ENCODE results near the gene RIT2. TPM values are rescaled to one million over a fixed set of nuclear protein-coding genes. Genes with fewer than 3 reads are reported as not detected.

The RIT2 gene
- polyA plus RNA-seq, 2 of the 4 experiments (the other 2 are of a cell fraction): not detected

- TF ChIP-seq, protein P1, sequence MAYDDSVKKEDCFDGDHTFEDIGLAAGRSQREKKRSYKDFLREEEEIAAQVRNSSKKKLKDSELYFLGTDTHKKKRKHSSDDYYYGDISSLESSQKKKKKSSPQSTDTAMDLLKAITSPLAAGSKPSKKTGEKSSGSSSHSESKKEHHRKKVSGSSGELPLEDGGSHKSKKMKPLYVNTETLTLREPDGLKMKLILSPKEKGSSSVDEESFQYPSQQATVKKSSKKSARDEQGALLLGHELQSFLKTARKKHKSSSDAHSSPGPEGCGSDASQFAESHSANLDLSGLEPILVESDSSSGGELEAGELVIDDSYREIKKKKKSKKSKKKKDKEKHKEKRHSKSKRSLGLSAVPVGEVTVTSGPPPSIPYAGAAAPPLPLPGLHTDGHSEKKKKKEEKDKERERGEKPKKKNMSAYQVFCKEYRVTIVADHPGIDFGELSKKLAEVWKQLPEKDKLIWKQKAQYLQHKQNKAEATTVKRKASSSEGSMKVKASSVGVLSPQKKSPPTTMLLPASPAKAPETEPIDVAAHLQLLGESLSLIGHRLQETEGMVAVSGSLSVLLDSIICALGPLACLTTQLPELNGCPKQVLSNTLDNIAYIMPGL (CRISPR knock-in tag; IDR thresholded peaks at IDR 0.05; ENCODE audit: borderline replicate concordance): no peak
- TF ChIP-seq SREBF2 (IDR thresholded peaks at IDR 0.05) (no peak), CTCF (IDR thresholded peaks at IDR 0.05) (no peak)
- TF ChIP-seq, protein P2, sequence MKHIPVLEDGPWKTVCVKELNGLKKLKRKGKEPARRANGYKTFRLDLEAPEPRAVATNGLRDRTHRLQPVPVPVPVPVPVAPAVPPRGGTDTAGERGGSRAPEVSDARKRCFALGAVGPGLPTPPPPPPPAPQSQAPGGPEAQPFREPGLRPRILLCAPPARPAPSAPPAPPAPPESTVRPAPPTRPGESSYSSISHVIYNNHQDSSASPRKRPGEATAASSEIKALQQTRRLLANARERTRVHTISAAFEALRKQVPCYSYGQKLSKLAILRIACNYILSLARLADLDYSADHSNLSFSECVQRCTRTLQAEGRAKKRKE (CRISPR knock-in tag; IDR thresholded peaks at IDR 0.05; ENCODE audit: low read depth): no peak
Observed at GRCh38 chr18:43017622-43018021, 97.9 kb downstream of the RIT2 start (continued).

DNA sequence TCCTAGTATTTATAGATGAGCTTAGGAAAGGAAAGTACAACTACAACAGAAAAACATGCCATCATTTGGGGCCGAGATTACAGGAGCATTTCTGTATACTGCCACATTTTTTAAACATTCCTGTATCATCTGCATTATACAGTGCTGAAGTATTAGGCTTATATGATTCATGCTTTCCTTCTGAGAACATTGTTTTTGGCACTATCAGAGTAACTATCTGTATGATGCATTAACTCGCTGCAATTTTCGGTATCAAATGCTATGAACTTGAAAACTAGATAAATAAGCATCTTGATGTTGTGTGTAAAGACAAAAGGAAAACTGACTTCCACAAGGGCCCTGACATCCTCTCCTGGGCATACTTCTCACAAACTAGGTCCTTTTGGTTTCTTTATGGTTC, 102.0 kb downstream of the RIT2 start:
- no peak overlapping the region for H3K27ac ChIP-seq
- ChIA-PET CTCF (no interaction called here), POLR2A (no interaction called here)
- no peak overlapping the region for H3K4me3 ChIP-seq
- H3K4me1 ChIP-seq: no peaks in the 10 kb centered on the region
- no peaks in the 10 kb centered on the region for H3K9me3 ChIP-seq
- DNase-seq (ENCODE audit: low read depth in 1 of 2, low spot score in 1 of 2) (no peak), ATAC-seq (no peak), FAIRE-seq (no peak)
- WGBS (ENCODE audit: missing lambda C conversion rate): 0% methylated on average over 3 of the region's 3 CpGs
- H3K4me2 ChIP-seq: no peak overlapping the region
- TF ChIP-seq, protein P3, sequence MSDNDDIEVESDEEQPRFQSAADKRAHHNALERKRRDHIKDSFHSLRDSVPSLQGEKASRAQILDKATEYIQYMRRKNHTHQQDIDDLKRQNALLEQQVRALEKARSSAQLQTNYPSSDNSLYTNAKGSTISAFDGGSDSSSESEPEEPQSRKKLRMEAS (IDR thresholded peaks at IDR 0.05): no peak
- TF ChIP-seq CHD4 (IDR thresholded peaks at IDR 0.05; ENCODE audit: borderline replicate concordance): no peak
- no peak for TF ChIP-seq PHF8 (IDR thresholded peaks at IDR 0.05; ENCODE audit: borderline replicate concordance, low read depth)
- no peak for TF ChIP-seq ZNF302 (CRISPR knock-in tag; IDR thresholded peaks at IDR 0.05)
- TF ChIP-seq MAFK (IDR thresholded peaks at IDR 0.05; ENCODE audit: partially characterized antibody): no peak
- TF ChIP-seq NR3C1 (IDR thresholded peaks at IDR 0.05): no peak
- TF ChIP-seq CTCF (IDR thresholded peaks at IDR 0.05): no peak
- TF ChIP-seq, protein P4, sequence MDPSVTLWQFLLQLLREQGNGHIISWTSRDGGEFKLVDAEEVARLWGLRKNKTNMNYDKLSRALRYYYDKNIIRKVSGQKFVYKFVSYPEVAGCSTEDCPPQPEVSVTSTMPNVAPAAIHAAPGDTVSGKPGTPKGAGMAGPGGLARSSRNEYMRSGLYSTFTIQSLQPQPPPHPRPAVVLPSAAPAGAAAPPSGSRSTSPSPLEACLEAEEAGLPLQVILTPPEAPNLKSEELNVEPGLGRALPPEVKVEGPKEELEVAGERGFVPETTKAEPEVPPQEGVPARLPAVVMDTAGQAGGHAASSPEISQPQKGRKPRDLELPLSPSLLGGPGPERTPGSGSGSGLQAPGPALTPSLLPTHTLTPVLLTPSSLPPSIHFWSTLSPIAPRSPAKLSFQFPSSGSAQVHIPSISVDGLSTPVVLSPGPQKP (IDR thresholded peaks at IDR 0.05; ENCODE audit: low read depth, low read length): no peak
- TF ChIP-seq CBX8 (IDR thresholded peaks at IDR 0.05): no peak
- TF ChIP-seq KDM5A (IDR thresholded peaks at IDR 0.05): no peak
- no peak for TF ChIP-seq TP53 (CRISPR knock-in tag; IDR thresholded peaks at IDR 0.05)
- TF ChIP-seq BHLHE40 (IDR thresholded peaks at IDR 0.05; ENCODE audit: low read depth, low read length): no peak
- no peak for TF ChIP-seq HES2 (IDR thresholded peaks at IDR 0.05)
- TF ChIP-seq, protein P2 (CRISPR knock-in tag; IDR thresholded peaks at IDR 0.05; ENCODE audit: low read depth): no peak
- TF ChIP-seq EHF (CRISPR knock-in tag; IDR thresholded peaks at IDR 0.05): no peak
- TF ChIP-seq KDM1A (IDR thresholded peaks at IDR 0.05; ENCODE audit: low read depth): no peak
- TF ChIP-seq FOXS1 (CRISPR knock-in tag; IDR thresholded peaks at IDR 0.05): no peak
- TF ChIP-seq RCOR1 (IDR thresholded peaks at IDR 0.05; ENCODE audit: low read depth, low read length): no peak
